ENCODE data around the gene MYCL. TPM values are rescaled to one million over a fixed set of nuclear protein-coding genes. Genes with fewer than 3 reads are reported as not detected.

The MYCL gene
- total and polyA plus RNA-seq, 2 of the 8 experiments (the other 6 are each of a cell fraction or from before 2014, with no cell fraction given): 20.3 to 28.8 TPM

DNA sequence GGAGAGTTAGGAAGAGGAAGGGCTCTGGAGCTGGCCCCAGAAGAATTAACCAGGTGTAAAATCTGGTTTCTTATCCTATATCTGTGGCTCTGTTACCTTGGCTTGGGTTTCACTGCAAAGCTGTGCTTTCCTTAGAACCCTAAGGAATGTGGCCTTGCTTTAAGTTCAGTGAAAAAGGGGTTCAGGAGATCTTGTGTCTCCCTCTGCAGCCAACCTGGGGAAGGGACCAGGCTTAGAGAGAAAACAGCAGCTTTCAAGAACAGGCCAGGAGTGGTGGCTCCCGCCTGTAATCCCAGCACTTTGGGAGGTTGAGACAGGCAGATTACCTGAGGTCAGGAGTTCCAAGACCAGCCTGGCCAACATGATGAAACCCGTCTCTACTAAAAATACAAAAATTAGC is 16.1 kb upstream of the MYCL start:
- Histone ChIP-seq H2BK20ac (ENCODE audit: low read length) (no peak overlapping the region), H4K91ac (replicated peaks; ENCODE audit: insufficient read length, low read length) (no peak overlapping the region), H2BK120ac (replicated peaks; ENCODE audit: low read depth, low read length) (no peak overlapping the region), H3K4ac (replicated peaks; ENCODE audit: insufficient read length, low read depth, low read length) (no peak overlapping the region), H2AK5ac (ENCODE audit: low read depth, low read length) (no peak overlapping the region), H4K20me1 (replicated peaks in 1 of 2; ENCODE audit: control insufficient read depth in 1 of 2, insufficient read depth in 2 of 2, low read length in 2 of 2) (no peaks in the 10 kb centered on the region), H3K4me2 (ENCODE audit: insufficient read depth in 1 of 2, low read depth in 2 of 2, low read length in 2 of 2) (no peak overlapping the region), H3K14ac (ENCODE audit: insufficient read length) (no peak overlapping the region), H3K56ac (replicated peaks; ENCODE audit: insufficient read length, low read depth, low read length) (no peak overlapping the region), H2AFZ (ENCODE audit: low read length) (no peak overlapping the region), H4K5ac (ENCODE audit: insufficient read length, low read depth, low read length) (no peak overlapping the region), H3K27me3 (replicated peaks in 1 of 4; ENCODE audit: control insufficient read depth in 3 of 4, extremely low read depth in 1 of 4, insufficient read depth in 3 of 4, low read length in 3 of 4) (peaks cover 0 to 3% (median under 1%) of the 10 kb centered on the region in 4 experiments; a peak in 3 of 7 replicates), H3K9me3 (ENCODE audit: insufficient read depth in 2 of 2, low read depth in 1 of 2, low read length in 1 of 2) (no peaks in the 10 kb centered on the region; a peak in 1 of 4 replicates), H3K27ac (ENCODE audit: low read depth, low read length) (no peak overlapping the region), H2BK12ac (ENCODE audit: low read depth, low read length) (no peak overlapping the region), H3K23ac (ENCODE audit: insufficient read length) (no peak overlapping the region), H3K9ac (replicated peaks in 1 of 4; ENCODE audit: extremely low read depth in 1 of 4, low read depth in 3 of 4, low read length in 3 of 4) (no peak overlapping the region), H3K79me1 (ENCODE audit: low read depth, low read length) (no peaks in the 10 kb centered on the region), H2BK5ac (ENCODE audit: low read depth, low read length) (no peak overlapping the region), H4K8ac (ENCODE audit: extremely low read depth, insufficient read depth, low read length) (no peak overlapping the region), H3K36me3 (ENCODE audit: control insufficient read depth in 2 of 4, insufficient read depth in 4 of 4, low read length in 3 of 4) (no peaks in the 10 kb centered on the region), H3K79me2 (ENCODE audit: control insufficient read depth in 1 of 2, insufficient read depth in 2 of 2, low read length in 2 of 2) (no peaks in the 10 kb centered on the region), H3K4me1 (replicated peaks in 1 of 4; ENCODE audit: control insufficient read depth in 3 of 4, insufficient read depth in 4 of 4, low read length in 3 of 4) (peaks cover 7 to 12% (median 10%) of the 10 kb centered on the region in 4 experiments), H3K4me3 (ENCODE audit: extremely low read depth in 1 of 4, insufficient read depth in 2 of 4, low read depth in 3 of 4, low read length in 4 of 4) (no peak overlapping the region), H3K18ac (ENCODE audit: extremely low read depth, low read length) (no peak overlapping the region), H3K23me2 (ENCODE audit: low read depth, low read length) (no peaks in the 10 kb centered on the region), H2BK15ac (ENCODE audit: low read length) (no peak overlapping the region)
- CTCF ChIA-PET (ENCODE audit: partially characterized antibody): interaction anchor here (0.6 to 13.5 kb wide), 19 partner anchors 8 to 120 kb away, joined by 3 to 263 read pairs (median 11); partner anchors contain the start of genes MFSD2A, MYCL and TRIT1
- FAIRE-seq (peak; percentile 60), DNase-seq (ENCODE audit: low read depth in 1 of 2, low spot score in 2 of 2) (no peak)
- WGBS, 2 experiments (ENCODE audit: extremely low coverage in 1 of 2, insufficient coverage in 1 of 2, insufficient read length in 1 of 2, insufficient replicate concordance in 2 of 2, low coverage in 1 of 2, low lambda C conversion rate in 2 of 2, missing lambda C conversion rate in 1 of 2): 83% methylated on average over 2 of the region's 2 CpGs; no CpG with 5 or more reads in 1 of the 2 experiments
- POLR2A ChIA-PET (ENCODE audit: partially characterized antibody): interaction anchor here (1.1 kb wide), 1 partner anchor 38 kb away, joined by 3 read pairs; no protein-coding TSS in a partner anchor
- TF ChIP-seq NRF1 (IDR thresholded peaks at IDR 0.05; ENCODE audit: low read depth, low read length) (no peak), POLR2A (IDR thresholded peaks at IDR 0.05; ENCODE audit: control extremely low read depth in 1 of 2, low read depth in 2 of 2, low read length in 2 of 2) (no peak), CTBP2 (IDR thresholded peaks at IDR 0.05; ENCODE audit: borderline replicate concordance, insufficient read depth, insufficient read length, low read length) (no peak), ZNF274 (IDR thresholded peaks at IDR 0.05; ENCODE audit: borderline replicate concordance, extremely low read depth, low read length) (no peak), RAD21 (IDR thresholded peaks at IDR 0.05 in 1 of 2, conservative IDR thresholded peaks at IDR 0.05 in 1 of 2; ENCODE audit: low read depth in 2 of 2, low read length in 2 of 2) (peak; percentile 64 to 73), BRCA1 (IDR thresholded peaks at IDR 0.05; ENCODE audit: low read depth, low read length) (no peak), KDM4A (IDR thresholded peaks at IDR 0.05; ENCODE audit: low read depth, low read length, severe bottlenecking) (no peak), FOSL1 (IDR thresholded peaks at IDR 0.05; ENCODE audit: insufficient read depth, low read depth, low read length) (no peak), TBP (IDR thresholded peaks at IDR 0.05; ENCODE audit: low read depth, low read length) (no peak), EGR1 (IDR thresholded peaks at IDR 0.05; ENCODE audit: borderline replicate concordance, low read depth, low read length) (no peak), HDAC2 (IDR thresholded peaks at IDR 0.05; ENCODE audit: borderline replicate concordance in 1 of 2, low read depth in 2 of 2, low read length in 2 of 2) (no peak), JUND (IDR thresholded peaks at IDR 0.05; ENCODE audit: low read length) (no peak)
- TF ChIP-seq, protein P1, sequence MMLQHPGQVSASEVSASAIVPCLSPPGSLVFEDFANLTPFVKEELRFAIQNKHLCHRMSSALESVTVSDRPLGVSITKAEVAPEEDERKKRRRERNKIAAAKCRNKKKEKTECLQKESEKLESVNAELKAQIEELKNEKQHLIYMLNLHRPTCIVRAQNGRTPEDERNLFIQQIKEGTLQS (IDR thresholded peaks at IDR 0.05; ENCODE audit: insufficient read depth, low read depth, low read length): no peak

Measured in H1 (cell line).